ENCODE results near the gene MEGF11.

DNA sequence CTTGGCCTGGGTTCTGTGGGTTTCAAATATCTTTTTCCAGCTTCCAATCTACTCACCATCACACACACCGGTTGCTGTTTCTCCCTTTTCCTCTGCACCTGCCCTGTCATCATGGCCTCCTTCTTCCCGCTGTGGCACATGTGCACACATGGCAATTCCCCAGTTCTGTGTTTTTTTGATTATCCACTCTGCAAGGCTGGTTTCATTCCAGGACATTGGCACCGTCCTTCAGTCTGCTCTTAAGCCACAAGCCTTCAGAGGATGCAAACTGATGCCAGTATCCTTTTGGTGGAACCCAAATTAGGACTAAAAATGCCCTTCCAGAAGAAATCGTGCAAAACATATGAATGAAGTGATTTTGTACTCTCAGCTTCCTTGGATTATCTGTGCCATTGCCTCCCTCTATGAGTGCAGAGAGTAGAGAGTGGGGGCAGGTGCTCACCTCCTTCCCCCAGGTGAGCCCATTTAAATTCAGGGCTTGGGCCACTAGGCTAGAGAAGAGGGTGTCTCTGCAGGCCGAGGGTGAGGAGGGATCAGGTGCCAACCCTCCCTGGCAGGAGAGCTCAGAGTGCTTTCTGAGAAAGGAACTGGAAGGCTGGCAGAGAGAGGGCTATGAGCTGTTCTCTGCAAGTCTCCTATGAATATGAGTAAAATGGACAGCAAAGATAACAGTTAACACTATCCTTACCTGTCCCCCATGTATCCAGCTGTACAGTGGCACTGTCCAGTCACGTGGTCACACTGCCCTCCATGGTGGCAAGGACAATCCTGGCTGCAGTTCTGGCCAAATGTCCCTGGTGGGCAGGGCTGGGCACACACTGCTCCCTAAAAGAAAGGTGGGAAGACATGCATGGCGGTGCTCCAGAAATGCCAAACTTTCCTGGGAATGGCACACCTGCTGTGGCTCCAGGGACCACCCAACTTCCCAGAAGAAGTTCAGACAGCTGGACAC lies 283.4 kb downstream of the MEGF11 start:
- TF ChIP-seq, protein P1, sequence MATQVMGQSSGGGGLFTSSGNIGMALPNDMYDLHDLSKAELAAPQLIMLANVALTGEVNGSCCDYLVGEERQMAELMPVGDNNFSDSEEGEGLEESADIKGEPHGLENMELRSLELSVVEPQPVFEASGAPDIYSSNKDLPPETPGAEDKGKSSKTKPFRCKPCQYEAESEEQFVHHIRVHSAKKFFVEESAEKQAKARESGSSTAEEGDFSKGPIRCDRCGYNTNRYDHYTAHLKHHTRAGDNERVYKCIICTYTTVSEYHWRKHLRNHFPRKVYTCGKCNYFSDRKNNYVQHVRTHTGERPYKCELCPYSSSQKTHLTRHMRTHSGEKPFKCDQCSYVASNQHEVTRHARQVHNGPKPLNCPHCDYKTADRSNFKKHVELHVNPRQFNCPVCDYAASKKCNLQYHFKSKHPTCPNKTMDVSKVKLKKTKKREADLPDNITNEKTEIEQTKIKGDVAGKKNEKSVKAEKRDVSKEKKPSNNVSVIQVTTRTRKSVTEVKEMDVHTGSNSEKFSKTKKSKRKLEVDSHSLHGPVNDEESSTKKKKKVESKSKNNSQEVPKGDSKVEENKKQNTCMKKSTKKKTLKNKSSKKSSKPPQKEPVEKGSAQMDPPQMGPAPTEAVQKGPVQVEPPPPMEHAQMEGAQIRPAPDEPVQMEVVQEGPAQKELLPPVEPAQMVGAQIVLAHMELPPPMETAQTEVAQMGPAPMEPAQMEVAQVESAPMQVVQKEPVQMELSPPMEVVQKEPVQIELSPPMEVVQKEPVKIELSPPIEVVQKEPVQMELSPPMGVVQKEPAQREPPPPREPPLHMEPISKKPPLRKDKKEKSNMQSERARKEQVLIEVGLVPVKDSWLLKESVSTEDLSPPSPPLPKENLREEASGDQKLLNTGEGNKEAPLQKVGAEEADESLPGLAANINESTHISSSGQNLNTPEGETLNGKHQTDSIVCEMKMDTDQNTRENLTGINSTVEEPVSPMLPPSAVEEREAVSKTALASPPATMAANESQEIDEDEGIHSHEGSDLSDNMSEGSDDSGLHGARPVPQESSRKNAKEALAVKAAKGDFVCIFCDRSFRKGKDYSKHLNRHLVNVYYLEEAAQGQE (IDR thresholded peaks at IDR 0.05): no peak
- no peak for TF ChIP-seq SREBF2 (IDR thresholded peaks at IDR 0.05)
- TF ChIP-seq, protein P2, sequence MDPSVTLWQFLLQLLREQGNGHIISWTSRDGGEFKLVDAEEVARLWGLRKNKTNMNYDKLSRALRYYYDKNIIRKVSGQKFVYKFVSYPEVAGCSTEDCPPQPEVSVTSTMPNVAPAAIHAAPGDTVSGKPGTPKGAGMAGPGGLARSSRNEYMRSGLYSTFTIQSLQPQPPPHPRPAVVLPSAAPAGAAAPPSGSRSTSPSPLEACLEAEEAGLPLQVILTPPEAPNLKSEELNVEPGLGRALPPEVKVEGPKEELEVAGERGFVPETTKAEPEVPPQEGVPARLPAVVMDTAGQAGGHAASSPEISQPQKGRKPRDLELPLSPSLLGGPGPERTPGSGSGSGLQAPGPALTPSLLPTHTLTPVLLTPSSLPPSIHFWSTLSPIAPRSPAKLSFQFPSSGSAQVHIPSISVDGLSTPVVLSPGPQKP (IDR thresholded peaks at IDR 0.05; ENCODE audit: low read depth, low read length): no peak
- TF ChIP-seq POLR2A (IDR thresholded peaks at IDR 0.05; ENCODE audit: low read length): no peak
- TF ChIP-seq SMC3 (IDR thresholded peaks at IDR 0.05): no peak
- TF ChIP-seq JUN (IDR thresholded peaks at IDR 0.05): no peak
- TF ChIP-seq CEBPB (IDR thresholded peaks at IDR 0.05): no peak
- TF ChIP-seq PHF8 (IDR thresholded peaks at IDR 0.05; ENCODE audit: borderline replicate concordance, low read depth): no peak
- no peak for TF ChIP-seq NFE2L2 (conservative IDR thresholded peaks at IDR 0.05; ENCODE audit: low read length)
- TF ChIP-seq, protein P3, sequence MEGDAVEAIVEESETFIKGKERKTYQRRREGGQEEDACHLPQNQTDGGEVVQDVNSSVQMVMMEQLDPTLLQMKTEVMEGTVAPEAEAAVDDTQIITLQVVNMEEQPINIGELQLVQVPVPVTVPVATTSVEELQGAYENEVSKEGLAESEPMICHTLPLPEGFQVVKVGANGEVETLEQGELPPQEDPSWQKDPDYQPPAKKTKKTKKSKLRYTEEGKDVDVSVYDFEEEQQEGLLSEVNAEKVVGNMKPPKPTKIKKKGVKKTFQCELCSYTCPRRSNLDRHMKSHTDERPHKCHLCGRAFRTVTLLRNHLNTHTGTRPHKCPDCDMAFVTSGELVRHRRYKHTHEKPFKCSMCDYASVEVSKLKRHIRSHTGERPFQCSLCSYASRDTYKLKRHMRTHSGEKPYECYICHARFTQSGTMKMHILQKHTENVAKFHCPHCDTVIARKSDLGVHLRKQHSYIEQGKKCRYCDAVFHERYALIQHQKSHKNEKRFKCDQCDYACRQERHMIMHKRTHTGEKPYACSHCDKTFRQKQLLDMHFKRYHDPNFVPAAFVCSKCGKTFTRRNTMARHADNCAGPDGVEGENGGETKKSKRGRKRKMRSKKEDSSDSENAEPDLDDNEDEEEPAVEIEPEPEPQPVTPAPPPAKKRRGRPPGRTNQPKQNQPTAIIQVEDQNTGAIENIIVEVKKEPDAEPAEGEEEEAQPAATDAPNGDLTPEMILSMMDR (IDR thresholded peaks at IDR 0.05): no peak
- TF ChIP-seq CBX2 (IDR thresholded peaks at IDR 0.05; ENCODE audit: borderline replicate concordance, low read depth): no peak
